GM03348 (cell line): ENCODE data around the gene ENTPD2.

ENCODE experiments used
- DNase-seq: peaks from one replicate; pipeline ENCODE4 v3.0.0; 2012; ENCODE audit warnings: low spot score

The ENTPD2 gene

DNA sequence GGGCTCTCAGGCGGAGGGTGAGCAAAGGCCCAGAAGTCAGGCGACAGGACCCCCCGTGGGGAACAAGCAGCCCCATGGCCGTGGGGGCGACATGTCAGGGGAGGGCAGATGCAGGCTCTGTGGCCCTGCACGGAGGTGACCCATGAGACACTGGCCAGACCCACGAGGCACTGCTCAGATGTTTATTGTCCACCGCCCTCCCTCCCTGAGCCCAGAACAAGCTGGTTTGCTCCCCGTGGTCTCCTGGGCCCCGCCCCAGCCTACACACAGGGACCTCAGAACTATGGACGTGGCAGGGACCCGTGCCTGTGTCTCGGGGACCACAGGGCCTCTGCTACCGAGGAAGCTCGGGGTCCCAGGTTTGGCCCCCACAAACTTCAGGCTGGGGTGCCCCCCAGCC lies 23.9 kb downstream of the ENTPD2 start:
- DNase-seq, result no peak

DNA sequence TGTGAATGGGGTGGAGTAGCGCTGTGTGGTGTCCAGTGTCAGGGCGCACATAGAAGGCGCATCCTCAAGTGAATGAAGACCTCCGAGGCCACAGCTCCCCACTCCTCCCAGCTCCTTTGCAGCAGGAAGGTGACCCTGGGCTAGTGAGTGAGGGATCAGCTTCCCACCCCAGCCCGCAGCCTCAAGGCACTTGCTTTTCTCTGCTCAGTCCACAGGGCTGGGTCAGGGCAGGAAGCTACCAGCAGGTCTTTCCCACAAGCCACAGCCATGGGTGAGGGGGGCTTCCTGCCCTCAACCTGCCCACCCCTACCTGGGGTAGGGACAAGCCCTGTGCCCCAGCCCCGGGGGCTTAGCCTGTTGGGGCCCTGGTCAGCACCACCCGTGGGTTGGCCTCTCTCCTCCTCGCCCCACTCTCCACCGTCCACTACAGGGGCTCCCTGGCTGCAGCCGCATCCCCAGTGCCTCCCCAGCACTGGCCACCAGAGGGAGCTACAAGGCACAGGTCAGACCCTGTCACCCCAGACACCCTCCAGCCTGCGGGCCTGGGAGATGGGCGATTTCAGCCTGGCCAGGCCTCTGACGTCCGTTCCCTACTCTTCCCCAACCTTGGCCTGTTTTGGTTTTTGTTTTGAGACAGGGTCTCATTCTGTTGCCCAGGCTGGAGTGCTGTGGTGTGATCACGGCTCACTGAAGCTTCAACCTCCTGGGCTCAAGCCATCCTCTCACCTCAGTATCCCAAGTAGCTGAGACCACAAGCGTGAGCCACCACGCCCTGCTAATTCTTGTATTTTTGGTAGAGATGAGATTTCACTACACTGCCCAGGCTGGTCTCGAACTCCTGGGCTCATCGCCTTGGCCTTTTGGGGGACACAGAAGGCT lies 24.6 kb downstream of the ENTPD2 start:
- DNase-seq, result peak; percentile 90

DNA sequence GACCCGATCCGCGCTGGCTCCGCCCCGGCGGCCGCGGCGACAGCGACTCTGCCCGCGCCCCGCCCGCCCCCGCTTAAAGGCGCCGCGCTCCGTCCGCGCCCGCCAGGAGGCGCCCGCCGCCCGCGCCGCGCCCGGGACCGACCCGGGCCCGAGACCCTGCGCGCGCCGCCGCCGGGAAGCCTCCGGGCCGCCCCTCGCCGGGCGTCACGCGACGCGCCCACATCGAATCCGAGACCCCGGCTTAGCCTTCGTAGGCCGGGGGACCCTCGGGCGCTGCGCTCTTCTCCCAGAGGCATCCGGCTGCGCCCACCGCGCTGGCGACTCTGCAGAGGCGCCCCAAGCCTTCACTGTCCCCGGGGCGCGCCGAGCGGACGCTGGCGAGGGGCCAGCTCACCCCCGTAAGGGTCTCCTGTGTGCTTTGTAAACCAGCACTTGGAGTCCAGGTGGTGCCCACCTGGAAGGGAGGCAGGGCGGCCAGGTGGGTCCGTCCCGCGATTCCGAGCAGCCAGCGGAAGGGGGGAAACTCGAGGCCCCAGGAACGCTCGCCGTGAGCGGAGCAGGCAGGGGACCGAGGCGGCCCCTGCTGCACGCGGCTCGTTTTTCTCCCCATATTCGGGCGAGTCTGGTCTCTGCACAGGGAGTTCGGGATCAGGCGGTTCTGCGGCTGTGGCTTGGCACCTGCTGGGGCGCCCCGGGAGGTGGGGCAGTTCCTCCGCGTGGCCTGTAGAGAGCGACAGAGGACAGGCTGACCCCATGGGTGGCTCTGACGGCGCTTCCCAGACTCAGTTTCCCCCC lies 25.4 kb downstream of the ENTPD2 start:
- peak; percentile 93 for DNase-seq

DNA sequence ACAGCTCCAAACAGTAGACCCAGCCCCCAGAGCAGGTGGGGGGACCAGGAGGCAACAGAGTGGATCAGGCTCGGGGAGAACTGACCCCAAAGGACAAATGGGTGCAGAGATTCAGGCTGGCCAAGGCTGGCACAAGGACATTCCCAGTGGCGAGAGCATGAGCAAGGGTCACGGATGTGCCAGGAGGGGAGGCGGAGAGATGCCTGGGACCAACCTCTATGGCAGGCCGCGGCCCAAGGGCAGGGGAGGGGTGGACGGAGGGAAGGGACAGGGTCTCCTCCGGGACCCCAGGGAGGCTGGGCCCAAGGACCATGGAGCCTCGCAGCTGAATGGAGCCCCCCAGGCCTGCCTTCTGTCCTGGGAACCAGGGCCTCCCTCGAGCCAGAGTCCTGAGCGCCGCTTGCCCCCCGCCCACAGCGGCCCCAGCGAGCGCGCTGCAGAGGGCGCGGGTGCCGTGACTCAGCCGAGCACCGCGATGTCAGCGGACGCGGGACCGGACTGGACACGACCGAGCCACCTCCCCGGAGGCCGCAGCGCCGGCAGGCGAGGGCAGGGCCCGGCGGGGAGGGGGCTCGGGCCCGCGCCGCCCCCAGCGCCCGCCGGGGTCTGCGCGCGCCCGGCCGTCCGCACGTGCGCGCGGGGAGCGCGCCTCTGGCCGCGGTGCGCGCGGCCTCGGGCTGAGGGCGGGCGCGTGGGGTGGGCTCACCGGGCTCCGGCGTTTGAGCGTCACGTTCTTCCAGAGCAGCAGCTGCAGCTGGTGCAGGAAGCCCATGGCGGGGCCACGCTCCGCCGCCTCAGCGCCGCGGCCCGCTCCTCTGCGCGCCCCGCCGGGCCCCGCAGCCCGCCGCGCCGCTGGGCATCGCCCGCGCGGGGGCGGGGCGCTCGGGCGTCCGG lies 26.2 kb downstream of the ENTPD2 start, which contains the start of gene ABCA2:
ABCA2 (minus strand) TSS at position 869 of the 894 bp plus-strand sequence; CDS start at position 772, 97 bp downstream.
- peak; percentile 62 for DNase-seq

DNA sequence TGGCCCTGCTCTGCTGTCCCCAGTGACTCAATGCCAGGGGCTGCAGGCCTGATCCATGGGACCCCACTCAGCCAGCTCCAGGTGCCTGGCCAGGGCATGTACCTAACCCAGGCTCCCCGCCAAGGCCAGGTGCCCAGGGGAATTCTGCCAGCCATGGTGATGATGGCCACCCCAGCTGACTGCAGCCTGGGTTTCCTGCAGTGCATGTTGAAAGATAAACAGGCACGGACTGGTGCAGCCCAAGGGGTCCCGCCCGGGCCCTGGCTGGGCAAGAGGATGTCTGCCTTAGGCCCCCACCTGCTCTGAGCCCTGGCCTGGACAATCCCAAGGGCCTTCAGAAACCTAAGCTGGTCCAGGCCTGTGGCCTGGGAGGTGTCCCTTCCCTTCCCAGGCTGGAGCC lies 27.0 kb downstream of the ENTPD2 start:
- DNase-seq, result no peak

DNA sequence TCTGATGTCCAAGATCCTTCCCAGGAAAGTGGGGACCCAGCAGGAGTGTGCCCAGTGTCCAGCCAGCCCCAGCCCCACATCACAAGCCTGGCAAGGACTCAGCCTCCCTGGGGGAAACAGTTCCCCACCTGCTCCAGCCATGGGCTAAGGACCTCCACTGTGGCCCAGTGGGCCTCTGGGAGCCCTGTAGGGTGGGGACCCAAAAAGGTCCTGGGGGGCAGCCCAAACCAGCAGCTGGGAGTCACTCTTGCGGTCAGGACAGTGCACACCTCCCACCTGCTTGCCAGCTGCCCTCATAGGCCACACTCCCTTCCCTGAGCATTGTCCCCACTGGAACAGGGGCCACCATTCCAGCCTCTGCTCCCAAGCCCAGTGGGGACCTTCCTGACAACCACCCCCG lies 27.5 kb downstream of the ENTPD2 start:
- no peak for DNase-seq

DNA sequence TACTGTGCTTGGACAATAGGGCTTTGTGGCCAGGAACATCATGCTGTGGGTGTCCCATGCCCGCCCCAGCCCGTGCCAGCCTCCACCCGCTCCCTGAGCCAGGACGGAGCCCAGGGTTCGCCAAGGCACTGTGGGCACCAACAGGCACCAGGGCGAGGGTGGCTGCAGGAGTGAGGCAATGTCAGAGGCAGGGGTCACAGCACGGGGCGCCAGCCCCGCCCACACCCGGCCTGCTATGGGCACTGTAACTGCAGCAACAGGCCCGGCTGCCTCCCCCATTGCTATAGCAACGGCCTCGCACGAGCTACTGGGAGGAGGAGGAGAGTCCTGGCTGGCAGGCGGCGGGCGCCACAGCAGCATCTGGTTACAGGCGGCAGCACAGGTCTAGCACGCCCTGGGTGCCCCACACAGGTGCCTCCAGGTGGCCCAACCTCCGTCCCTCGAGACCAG lies 28.3 kb downstream of the ENTPD2 start:
- DNase-seq, result no peak

DNA sequence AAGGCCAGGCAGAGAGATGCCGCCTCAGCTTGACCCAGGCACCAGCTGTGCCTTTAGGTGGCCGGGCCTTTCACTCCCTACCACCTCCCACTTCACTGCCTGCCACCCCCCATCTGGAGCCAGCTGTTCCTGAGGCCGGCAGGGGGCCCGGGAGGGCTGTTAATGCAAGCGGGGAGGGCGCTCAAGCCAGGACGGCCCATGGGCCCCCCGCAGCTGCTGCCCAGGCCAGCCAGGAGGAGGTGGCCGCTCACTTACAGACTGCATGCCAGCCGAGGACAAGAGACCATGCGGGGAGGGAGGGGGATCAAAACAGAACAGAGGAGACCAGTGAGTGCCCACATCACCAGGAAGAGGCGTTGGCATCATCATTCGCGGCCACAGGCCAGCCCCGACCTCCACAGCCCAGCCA lies 30.3 kb downstream of the ENTPD2 start:
- DNase-seq, result no peak

DNA sequence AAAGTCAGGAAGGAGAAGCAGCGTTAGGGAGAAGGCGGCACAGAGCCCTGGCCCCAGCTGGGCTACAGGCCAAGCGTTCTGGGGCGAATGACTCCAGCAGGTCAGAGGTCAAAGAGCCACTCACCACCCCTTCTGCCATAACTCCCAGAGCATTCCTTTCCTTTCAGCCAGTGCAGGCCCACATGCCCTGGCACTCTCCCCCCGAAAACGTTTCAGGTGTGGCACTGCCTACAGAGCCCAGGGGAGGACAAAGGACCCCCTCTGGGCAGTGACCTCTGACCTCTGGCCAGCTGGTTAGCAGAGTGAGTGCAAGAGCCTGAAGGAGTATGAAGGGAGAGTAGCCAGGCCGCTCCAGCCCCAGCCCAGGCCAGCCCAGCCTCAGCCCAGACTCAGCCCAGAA lies 30.7 kb downstream of the ENTPD2 start:
- no peak for DNase-seq

DNA sequence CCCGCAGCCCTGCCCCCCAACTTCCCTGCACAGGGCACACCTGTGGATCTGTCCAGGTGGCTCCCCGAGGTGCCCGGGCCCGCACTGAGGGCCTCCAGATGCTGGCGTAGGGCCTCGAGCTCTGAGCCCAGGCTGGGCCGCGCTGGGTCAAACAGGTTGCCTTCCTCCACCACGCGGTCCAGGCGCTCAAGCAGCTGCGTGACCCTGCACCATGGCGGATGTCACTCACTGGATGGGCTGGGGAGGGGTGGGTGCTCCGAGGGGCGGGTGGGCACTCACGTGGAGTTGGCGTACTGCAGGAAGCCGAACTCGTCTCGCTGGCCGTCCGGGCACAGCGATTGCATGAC lies 31.2 kb downstream of the ENTPD2 start:
- no peak for DNase-seq

DNA sequence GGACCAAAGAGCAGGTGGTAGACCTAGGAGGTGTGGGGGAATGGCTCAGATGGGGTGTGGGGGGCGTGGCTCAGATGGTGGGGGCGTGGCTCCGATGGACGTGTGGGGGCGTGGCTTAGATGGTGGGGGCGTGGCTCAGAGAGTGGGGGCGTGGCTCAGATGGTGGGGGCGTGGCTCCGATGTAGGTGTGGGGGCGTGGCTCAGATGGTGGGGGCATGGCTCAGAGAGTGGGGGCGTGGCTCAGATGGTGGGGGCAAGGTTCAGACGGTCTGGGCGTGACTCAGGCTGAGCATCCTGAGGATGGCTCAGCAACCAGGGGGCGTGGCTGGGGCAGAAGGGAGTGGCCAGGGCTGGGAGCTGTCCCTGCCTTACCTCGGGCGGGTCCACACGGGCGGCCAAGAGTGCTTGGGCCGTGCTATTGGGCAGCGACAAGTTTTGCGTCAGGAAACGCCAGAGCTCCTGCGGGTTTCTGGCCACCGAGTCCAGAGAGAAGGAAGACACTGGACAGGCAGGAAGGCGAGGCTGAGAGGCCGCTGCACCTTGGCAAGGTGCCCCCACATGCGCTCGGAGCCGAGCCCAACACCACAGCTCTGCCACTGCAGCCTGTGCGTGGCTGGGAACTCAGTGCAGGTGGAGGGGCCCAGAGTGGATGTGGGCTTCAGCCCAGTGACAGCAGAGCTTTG lies 31.7 kb downstream of the ENTPD2 start:
- DNase-seq, result peak; percentile 77

DNA sequence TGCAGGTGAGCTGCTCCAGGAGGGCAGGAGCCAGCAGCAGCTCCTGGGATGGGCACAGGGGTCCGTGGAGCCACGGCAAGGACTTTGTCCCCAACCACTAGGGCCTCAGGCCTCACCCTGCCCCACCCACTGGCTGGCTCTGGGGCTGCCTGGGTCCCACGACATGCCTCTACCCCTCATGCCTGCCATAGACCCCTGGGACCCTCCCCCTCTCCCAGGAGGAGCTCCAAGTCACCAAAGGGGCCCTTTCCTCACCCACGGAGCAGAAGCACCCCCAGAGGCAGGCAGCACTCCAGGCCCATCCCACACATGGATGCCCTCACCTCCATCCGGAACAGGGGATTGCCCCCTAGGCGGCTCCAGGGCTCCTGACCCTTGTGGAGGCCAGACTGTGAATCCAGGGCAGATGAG lies 32.3 kb downstream of the ENTPD2 start:
- no peak for DNase-seq

DNA sequence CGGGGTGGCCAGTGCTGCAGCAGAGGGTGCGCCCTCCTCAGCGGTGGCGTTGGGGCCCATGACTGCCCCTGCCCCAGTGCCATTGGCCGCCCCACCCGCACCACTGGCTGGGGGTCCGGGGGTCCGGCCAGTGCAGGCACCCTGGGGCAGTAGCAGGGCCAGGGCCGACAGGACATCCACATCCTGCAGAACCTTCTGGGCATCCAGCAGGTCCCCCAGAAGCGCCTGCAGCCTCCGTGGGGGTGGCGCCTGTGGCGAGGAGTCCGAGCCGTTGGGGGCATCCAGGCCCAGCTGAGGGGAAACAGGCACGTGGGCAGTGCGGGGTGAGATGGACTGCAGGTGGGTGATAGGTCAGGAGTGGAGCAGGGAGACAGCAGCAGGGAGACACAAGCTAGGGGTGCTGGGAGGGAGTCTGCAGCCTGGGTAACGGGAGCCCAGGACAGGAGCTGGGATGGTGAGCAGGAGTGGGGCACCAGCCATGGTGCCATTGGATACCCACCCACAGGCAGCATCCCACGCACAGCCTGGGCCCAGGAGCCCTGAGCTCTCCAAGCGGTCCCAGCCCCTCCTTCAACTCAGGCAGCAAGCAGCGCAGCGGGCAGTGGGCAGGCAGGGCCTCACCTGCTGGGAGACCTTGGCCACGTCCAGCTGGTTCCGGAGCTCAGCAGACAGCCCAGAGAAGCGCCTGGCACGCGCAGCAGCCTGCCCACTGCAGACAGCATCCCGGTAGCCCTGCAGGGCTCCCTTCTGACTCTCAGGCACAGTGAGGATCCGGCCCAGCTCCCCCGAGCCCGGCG lies 32.9 kb downstream of the ENTPD2 start:
- no peak for DNase-seq

DNA sequence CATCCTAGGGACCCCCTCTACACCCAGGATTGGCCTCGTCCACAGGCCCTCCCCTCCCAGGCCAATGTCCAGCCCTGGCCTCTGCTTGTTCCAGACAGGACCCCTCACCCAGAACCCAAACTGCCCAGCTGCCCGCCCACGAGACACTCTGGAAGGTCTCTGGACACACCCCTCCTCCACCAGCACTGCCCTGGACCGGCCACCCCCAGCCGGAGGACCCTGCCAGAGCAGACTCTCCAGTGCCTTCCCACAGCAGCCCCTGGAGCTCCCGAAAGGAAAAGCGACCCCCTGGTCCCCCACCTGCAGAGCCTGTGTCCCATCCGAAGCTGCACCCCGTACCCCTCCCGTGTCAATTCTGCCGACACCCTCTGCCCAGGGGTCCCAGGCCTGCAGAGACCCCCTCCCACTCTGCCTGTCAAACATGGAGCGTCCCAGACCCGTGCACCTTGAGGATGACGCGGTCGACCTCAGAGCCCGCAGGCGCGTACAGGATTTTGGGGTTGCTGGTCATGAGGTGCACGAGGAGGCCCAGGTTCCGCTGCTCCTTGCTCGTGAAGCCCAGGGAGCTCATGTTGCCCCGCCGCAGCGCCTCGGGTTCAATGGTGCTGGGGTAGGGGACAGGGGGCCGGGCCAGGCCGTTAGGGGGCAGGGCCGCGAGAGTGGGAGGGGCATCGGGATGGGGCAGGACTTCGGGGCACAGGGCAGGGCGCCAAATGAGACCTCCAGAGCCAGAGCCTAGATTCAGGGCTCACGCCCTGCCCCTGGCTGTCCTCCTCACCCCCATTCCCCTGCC lies 33.8 kb downstream of the ENTPD2 start:
- no peak for DNase-seq

DNA sequence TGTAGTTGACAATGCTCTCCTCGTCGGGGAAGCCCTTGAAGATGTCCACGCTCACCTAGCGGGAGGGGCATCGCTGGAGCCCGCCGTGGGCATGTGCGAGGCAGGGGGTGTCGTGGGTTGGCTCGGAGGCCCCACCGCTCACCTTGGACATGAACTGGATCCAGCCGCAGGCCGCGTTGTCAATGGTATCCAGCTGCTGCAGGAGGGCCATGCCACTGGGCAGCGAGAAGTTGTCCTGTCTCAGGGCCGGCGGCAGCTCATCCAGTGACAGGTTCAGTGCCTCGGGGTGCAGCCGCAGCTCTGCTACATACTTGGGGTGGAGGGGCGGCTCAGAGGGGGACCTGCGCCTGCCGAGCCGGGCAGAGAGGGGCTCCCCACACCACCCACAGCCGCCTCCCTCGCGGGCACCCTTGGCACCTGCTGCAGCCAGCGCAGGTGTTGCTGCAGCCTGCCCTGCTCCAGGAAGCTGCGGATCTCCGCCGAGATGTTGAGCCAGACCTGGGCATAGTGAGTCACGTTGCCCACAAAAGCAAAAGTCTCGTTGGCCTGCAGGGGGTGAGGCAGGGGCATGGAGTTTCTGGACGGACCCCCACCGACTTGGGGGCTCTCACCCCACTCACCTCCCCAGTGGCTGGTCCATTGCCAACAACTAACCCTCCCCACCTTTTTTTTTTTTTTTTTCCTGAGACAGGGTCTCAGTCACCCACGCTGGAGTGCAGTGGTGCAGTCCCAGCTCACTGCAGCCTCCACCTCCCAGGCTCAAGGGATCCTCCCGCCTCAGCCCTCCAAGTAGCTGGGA lies 34.9 kb downstream of the ENTPD2 start:
- no peak for DNase-seq

DNA sequence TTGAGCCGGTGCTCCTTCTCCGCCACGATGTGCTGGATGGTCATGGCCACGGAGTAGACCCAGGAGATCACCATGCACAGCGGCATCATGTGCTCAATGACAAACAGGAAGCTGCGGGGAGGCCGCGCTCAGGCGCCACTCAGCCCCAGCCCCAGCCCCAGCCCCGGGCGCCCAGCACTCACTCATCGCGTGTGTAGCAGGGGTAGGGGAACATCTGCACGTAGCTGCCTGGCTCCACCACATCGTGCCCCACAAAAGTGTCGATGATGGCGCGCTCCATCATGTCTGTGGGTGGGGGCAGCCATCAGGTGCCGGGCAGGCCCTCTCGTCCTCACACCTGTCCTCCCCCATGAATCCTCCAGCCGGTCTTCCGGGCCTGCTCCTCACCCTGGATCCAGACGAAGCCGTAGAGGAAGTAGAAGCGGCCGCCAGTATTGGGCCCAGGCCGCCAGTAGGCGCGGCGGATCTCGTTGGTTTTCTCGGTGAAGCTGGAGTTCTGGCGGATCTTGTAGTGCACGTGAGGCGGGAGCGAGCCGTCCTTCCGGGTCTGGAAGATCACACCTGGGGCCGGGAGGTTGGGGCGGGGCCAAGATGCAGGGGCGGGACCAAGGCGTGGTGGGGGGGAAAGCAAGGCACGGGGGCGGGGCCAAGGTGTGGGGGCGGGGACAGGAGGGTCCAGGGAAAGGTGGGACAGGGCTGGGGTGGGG lies 35.9 kb downstream of the ENTPD2 start:
- DNase-seq, result no peak

DNA sequence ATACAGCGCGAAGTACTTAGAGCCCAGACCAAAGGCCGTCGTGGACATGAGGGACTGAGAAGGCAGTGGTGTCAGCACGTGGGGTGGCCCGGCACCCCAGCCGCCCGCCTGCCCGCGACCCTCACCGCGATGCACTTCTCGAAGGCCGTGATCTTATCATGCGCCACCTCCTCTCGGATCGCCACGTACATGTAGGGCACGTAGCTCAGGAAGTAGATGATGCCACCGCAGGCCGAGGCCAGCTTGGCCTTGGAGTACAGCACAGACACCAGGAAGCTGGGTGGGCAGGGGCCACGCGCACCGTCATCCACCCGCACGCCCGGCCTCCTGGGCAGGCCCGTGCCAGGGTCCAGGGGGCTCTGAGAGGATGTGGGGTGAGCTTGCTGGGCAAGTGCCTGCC lies 36.8 kb downstream of the ENTPD2 start:
- no peak for DNase-seq

DNA sequence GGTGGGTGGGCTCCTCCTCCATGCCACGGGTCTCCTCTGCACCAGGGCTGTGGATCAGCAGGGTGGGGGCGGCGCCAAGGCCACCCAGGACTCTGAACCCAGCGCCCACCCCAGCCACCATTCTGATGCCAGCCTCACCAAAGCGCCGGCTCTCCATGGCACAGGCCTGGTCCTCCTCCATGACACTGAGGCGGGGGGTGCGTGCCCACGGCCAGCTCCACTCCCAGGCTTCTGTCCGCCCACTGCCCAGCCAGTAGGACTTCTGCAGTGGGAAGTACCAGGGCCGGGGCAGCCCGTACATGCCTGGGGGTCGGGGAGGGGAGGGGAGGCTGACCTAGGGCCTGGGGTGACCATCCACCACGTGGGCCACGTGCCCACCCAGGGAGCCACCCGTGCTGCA lies 37.4 kb downstream of the ENTPD2 start:
- DNase-seq, result no peak
